ENCODE measurements around the gene DYNLT5.

Gene DYNLT5, protein sequence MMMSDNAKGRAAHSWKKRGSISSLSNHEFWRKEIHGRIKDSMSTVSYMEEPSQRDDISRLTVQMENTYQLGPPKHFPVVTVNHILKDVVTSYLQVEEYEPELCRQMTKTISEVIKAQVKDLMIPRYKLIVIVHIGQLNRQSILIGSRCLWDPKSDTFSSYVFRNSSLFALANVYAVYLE

DNA sequence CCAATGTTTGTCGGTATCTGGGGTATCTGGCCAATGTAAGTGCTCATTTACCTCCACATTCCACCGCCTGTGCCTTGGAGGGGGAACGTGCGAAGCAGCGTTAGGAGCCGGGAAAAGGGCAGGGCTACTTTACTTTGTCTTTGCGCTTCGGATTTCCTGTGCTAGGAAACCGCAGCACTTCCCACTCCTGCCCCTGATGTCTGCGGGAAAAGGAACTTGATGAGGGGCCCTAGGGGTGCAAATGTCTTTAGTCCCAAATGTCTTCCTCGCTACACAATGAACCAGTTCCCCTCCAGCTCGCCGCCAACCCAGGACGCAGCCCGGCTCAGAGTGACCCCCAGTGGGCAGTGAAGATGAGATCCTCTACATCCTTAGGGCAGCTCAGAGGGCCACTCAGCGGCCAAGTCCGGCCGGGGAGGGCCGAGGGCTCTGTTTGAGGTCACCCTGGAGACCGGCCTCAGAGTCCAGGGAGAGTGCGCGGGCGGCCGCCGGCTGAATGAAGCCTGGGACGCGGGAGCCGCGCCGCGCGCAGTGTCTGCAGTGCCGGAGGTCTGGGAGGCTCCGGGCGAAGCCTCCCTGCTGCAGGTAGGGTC is at the start of gene DYNLT5:
TSS of gene DYNLT5 (plus strand) at position 460 of the 593 bp plus-strand sequence. CDS start 2,200 bp downstream, outside the sequence.
- ATAC-seq (ENCODE audit: low read depth) (peak; percentile 62), DNase-seq (ENCODE audit: low spot score) (no peak)
- Histone ChIP-seq H3K27me3 (ENCODE audit: insufficient read depth, poor library complexity, severe bottlenecking) (no peaks in the 10 kb centered on the region), H3K4me1 (ENCODE audit: insufficient read depth, poor library complexity, severe bottlenecking) (no peaks in the 10 kb centered on the region), H3K36me3 (ENCODE audit: low read depth) (no peaks in the 10 kb centered on the region), H3K27ac (ENCODE audit: poor library complexity, severe bottlenecking) (no peak within 1 kb of the TSS), H3K9me3 (ENCODE audit: severe bottlenecking) (no peaks in the 10 kb centered on the region), H3K4me3 (ENCODE audit: severe bottlenecking) (no peak within 1 kb of the TSS)
- TF ChIP-seq, protein P1, sequence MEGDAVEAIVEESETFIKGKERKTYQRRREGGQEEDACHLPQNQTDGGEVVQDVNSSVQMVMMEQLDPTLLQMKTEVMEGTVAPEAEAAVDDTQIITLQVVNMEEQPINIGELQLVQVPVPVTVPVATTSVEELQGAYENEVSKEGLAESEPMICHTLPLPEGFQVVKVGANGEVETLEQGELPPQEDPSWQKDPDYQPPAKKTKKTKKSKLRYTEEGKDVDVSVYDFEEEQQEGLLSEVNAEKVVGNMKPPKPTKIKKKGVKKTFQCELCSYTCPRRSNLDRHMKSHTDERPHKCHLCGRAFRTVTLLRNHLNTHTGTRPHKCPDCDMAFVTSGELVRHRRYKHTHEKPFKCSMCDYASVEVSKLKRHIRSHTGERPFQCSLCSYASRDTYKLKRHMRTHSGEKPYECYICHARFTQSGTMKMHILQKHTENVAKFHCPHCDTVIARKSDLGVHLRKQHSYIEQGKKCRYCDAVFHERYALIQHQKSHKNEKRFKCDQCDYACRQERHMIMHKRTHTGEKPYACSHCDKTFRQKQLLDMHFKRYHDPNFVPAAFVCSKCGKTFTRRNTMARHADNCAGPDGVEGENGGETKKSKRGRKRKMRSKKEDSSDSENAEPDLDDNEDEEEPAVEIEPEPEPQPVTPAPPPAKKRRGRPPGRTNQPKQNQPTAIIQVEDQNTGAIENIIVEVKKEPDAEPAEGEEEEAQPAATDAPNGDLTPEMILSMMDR (IDR thresholded peaks at IDR 0.05; ENCODE audit: poor library complexity, severe bottlenecking): peak; percentile 30

DNA sequence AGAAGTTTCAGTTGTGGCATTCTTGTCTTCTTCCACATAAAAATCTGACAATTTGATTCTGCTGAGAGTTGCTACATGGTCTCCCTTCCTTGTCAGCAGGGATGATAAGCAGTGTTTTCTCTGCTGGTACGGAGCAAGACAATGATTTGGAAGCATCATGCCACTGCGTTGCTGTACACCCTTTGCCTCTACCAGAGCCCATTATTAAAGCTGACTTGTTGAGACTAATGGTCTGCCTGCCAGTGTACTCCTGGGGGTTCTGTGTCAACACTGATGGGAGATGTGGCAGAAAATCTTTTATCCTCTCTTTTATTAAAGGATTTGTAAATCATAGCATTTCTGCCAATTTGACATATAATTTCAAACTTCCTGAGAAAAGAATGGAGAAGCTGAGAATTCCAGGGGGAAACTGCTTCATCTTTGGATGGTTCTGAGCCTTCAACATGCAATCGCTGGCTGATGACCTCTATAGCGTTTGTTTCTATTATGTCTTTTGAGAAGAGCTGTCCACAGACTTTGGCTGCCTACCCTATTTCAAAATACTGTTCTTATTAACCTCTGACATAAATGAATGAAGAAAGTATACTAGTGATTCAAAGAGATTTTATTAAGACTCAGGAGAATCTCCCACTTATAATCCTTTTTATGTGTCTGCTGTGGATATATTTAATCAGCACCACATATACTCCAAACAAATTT is 47.9 kb upstream of the DYNLT5 start:
- H3K27me3 ChIP-seq (ENCODE audit: insufficient read depth, poor library complexity, severe bottlenecking): no peaks in the 10 kb centered on the region
- H3K36me3 ChIP-seq (ENCODE audit: low read depth): no peaks in the 10 kb centered on the region
- H3K27ac ChIP-seq (ENCODE audit: poor library complexity, severe bottlenecking): no peak overlapping the region
- no peak for ATAC-seq (ENCODE audit: low read depth)
- TF ChIP-seq, protein P1 (IDR thresholded peaks at IDR 0.05; ENCODE audit: poor library complexity, severe bottlenecking): no peak
- no peak overlapping the region for H3K4me3 ChIP-seq (ENCODE audit: severe bottlenecking)
- no peaks in the 10 kb centered on the region for H3K4me1 ChIP-seq (ENCODE audit: insufficient read depth, poor library complexity, severe bottlenecking)
- no peak for DNase-seq (ENCODE audit: low spot score)
- H3K9me3 ChIP-seq (ENCODE audit: severe bottlenecking): no peaks in the 10 kb centered on the region

DNA sequence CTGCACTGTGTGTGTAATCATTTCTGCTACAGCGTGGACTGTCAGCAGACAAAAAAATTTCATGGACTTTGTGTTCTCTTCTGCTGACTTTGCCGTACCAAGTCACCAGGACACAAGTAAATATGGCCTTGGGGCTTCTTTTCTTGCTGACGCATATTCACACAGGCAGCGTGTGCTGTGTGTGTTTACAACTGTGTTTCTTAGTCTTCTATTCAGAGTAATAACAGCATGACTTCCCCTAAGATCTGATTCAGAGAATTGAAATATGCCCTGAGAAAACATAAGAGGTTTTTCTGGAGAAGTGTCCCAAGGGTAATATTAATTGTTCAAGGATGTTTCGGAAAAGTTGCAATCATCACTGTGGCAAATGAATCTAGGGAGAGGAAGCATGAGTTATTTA is 47.1 kb upstream of the DYNLT5 start:
- no peak for ATAC-seq (ENCODE audit: low read depth)

DNA sequence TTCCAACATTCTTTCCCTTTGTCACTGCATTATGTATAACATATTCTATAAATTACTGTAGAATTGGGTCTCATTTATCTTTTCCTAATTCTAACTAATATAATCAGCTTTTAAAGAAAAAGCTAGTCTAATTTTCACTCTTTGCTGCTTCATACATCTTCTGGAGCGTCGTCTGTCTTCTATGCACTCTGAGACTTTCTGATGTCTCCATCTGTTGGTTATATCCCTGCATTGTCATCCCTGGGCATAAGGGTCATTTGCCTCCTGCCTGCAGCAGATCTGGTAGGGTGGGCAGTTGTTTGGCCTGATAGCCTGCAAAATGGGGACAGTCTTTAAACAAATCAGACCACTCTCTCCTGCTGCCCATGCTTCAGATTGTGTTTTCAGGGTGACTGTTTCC is 40.8 kb upstream of the DYNLT5 start:
- no peaks in the 10 kb centered on the region for H3K27me3 ChIP-seq (ENCODE audit: insufficient read depth, poor library complexity, severe bottlenecking)
- DNase-seq (ENCODE audit: low spot score): no peak
- H3K4me1 ChIP-seq (ENCODE audit: insufficient read depth, poor library complexity, severe bottlenecking): no peaks in the 10 kb centered on the region
- H3K36me3 ChIP-seq (ENCODE audit: low read depth): no peaks in the 10 kb centered on the region
- TF ChIP-seq, protein P1 (IDR thresholded peaks at IDR 0.05; ENCODE audit: poor library complexity, severe bottlenecking): peak; percentile 47
- H3K27ac ChIP-seq (ENCODE audit: poor library complexity, severe bottlenecking): no peak overlapping the region
- ATAC-seq (ENCODE audit: low read depth): 0 out of 3 replicates have a peak, but pooled peaks have one; percentile 40
- no peak overlapping the region for H3K4me3 ChIP-seq (ENCODE audit: severe bottlenecking)
- no peaks in the 10 kb centered on the region for H3K9me3 ChIP-seq (ENCODE audit: severe bottlenecking)

More for the DNA sequence above, 47.1 kb upstream of the DYNLT5 start:
- Histone ChIP-seq H3K4me1 (ENCODE audit: insufficient read depth, poor library complexity, severe bottlenecking) (no peaks in the 10 kb centered on the region), H3K4me3 (ENCODE audit: severe bottlenecking) (no peak overlapping the region), H3K27me3 (ENCODE audit: insufficient read depth, poor library complexity, severe bottlenecking) (no peaks in the 10 kb centered on the region), H3K27ac (ENCODE audit: poor library complexity, severe bottlenecking) (no peak overlapping the region), H3K36me3 (ENCODE audit: low read depth) (no peaks in the 10 kb centered on the region), H3K9me3 (ENCODE audit: severe bottlenecking) (no peaks in the 10 kb centered on the region)
- TF ChIP-seq, protein P1 (IDR thresholded peaks at IDR 0.05; ENCODE audit: poor library complexity, severe bottlenecking): no peak
- DNase-seq (ENCODE audit: low spot score): no peak
